ENCODE measurements around the gene CFAP43.

Gene CFAP43

GRCh38 chr10:104231784-104232612 lies at the start of gene CFAP43:
Gene CFAP43, minus strand, starts transcription at chr10:104232364. Its CDS starts 118 bp downstream, at chr10:104232246.
- peak; percentile 99 for DNase-seq

GRCh38 chr10:104281694-104282093 lies 49.5 kb upstream of the CFAP43 start:
- DNase-seq: no peak

DNA sequence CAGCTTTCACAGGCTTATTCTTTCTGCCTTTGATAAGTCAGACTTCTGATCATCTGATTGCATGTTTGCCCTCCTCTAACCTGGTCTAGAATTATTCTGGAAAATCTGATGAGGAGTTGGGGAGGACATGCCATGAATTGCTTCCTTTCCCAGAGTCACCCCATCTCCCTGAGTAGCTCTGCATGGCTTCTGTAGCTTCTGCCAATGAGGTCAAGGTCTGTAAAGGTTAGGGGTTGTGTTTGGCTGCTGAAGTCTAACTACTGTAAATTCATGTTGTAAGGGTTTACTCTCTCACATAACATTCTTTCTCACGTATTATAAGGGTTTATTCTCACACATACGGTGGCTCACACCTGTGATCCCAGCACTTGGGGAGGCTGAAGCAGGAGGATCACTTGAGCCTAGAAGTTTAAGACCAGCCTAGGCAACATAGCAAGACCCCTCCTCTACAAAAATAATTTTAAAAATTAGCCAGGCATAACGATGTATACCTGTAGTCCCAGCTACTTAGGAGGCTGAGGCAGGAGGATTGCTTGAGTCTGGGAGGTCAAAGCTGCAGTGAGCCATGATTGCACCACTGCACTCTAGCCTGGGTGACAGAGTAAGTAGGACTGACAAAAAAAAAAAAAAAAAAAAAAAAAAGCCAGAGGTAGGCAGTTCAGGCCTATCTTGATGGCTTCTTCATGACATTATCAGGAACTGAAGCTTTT lies 47.5 kb upstream of the CFAP43 start:
- DNase-seq: no peak

DNA sequence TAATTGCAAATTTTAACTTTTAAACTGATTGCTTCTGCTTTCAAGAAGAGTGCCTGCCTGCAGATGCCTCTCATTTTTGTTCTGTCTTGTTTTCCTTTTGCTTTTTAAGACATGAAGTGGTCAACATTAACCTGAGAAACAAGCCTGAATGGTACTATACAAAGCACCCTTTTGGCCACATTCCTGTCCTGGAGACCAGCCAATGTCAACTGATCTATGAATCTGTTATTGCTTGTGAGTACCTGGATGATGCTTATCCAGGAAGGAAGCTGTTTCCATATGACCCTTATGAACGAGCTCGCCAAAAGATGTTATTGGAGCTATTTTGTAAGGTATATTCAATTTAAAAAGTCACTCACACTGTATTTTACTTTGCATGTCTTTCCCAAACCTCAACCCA lies 45.6 kb upstream of the CFAP43 start:
- DNase-seq: no peak

- DNase-seq: no peak
These were observed 44.0 kb upstream of the CFAP43 start for GRCh38 chr10:104276192-104276591.

DNA sequence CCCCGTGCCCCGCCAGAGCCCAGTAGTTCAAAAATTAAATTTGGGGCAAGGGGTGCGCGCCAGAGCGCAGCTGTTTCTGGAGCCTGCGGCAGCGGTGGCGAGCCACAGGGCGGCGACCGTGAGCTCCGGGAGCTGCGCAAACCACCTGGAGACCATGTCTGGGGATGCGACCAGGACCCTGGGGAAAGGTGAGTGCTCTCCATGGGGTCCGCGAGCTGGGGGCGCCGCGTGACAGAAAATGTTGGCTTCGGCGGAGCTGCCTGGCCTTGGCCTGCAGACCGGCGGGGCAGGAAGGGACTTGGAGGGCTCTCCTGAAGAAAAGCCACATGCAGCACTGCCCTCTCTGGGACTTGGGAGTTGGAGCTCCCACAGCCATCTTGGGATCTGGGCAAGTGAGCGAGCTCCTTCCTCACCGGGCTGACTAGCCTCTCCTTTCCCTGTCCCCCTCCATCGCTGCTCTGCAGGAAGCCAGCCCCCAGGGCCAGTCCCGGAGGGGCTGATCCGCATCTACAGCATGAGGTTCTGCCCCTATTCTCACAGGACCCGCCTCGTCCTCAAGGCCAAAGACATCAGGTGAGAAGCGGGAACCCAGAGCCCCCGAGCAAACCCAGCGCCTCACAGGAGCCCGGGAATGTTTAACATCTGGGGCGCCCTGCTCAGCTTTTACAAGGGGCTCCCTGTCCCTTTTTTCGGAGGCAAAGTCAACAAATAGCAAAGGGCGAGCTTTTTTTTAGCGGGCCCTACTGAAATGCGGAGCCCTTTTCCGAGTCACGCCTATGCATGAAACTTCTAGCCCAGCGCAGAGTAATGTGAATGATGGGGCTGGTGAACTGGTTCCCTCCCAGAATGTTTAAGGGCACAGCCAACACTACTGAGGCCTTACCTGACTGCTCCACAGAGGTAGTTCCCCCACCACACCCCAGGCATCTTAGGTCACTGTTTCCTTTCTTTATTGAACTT lies 42.9 kb upstream of the CFAP43 start:
- peak; percentile 40 for DNase-seq

DNA sequence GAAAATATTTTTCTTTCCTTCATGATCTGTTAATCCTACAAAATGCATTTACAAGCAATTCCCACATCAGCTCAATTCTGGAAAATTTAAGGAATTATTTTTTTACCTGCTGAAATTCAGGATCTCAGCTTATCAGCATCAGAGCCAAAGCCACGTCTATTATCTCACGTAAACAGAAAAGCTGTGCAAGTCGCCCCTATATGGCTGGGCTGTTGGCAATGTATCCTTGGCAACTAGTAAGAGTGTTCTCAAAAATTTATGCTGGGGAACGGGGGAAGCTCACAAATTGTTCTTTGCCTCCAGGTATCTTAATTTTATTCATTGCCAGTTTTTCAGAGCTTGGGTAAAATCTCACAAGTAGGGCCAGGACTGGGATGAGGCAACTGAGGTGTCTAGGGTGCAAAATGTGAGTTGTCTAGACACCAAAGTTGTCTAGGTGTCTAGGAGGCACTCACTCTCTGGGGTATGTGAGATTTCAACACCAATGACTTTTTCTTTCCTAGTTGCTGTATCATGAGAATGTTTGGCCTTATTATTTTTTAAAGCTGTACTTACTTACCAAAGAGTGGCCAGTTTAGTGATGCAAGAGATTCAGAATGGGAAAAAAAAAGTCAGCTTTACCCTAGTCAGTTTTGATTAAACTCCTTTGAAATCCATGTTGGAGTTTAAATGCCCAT lies 41.9 kb upstream of the CFAP43 start:
- DNase-seq: no peak

- DNase-seq: no peak
These were observed 41.1 kb upstream of the CFAP43 start for GRCh38 chr10:104273286-104273685.

DNA sequence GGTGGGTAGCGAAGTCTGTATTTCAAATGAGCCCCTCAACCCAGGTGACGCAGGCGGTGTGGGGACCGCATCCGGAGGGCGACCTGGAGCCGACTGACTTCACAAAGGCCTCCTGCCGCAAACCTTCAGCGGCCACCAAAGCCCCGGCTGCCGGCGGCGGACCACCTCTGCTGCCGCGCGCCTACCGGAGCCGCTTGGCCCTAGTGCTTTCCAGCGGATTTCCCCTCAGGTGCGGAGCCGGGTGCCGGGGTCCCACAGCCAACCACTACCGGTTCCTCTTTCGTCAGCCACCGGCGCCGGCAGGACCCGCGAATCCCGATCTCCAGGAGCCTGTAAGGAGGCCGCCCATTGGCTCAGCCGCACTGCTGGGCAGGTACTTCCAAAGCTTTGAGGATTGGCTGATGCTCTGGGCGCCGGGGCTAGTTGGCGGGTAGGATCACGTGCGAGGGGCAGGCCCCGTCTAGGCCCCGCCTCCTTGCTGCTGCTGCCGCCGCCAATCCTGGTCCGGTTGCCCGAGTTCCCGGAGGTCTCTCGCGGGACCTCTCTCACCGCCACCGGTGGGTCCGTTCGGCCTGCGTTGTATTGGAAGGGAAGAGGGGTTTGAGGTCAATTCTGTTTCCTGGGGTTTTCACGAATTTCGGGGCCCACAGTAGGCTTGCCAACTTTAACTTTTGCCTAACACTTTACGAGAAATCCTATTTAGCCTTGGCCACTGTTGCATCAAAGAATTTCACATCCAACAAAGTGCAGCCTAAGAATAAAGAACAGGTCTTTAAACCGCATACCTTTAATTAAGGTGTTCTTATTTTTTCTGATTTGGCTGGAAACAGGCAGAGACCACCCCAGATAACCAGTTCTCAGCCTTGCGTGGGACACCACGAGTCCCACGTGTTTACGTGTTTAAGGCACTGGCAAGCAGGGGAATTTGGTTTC lies 36.8 kb upstream of the CFAP43 start, which contains the start of gene GSTO2:
GSTO2 (plus strand) TSS at position 472 of the 933 bp plus-strand sequence. CDS start 5,732 bp downstream, outside the sequence.
- DNase-seq: peak; percentile 99

DNA sequence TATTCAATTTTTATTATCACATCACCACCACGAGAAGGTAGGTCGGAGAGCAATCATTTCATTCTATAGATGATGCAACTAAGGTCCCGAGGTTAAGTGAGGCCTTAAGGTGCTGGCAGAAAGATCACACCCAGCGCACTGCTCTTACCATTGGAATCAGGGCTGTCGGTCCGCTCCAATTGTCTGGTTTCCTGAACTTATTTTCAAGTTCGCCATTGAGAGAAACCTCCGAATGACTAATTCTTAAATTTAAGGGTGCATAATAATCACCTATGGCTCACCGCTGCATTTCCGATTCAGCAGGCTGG lies 36.2 kb upstream of the CFAP43 start:
- DNase-seq: no peak

DNA sequence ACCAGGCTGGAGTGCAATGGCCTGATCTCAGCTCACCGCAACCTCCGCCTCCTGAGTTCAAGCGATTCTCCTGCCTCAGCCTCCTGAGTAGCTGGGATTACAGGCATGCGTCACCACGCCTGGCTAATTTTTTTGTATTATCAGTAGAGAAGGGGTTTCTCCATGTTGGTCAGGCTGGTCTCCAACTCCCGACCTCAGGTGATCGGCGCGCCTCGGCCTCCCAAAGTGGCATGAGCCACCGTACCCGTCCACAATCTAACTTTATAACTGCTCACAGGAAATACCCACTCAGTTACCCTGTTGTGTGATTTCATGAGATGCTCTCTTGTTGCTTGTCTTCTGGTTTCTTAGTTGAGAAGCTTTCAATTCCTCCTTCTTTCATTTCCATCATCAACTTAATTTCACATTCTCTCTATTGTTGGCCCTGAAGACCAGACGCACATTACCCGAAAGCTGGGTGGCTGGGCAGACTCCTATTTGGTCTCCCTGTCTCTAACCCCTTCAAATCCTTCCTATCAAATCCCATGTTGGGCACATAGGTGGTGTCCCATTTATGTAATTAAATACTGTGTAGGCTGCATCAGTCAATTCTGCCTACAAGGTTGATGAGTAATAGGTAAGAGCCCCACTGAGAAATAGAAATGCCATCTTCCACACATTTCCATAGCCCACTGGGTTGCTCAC lies 35.7 kb upstream of the CFAP43 start:
- no peak for DNase-seq

DNA sequence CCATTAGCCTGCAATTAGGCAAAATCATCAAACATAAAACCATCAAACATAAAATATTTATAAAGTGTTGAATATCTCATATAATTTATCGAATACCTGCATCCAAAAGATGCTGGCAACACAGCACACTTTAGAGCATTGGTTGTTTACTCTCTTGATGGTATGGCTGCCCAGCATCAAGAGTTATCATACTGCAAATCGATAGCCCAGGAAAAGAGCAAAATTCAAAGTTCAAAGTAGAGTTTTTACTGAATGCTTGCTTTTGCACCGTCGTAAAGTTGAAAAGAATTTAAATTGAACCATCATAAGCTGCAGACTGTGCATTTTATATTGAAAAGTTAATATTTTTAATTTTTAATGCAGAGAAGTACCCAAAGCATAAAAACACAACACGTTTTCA lies 32.6 kb upstream of the CFAP43 start:
- DNase-seq: no peak

DNA sequence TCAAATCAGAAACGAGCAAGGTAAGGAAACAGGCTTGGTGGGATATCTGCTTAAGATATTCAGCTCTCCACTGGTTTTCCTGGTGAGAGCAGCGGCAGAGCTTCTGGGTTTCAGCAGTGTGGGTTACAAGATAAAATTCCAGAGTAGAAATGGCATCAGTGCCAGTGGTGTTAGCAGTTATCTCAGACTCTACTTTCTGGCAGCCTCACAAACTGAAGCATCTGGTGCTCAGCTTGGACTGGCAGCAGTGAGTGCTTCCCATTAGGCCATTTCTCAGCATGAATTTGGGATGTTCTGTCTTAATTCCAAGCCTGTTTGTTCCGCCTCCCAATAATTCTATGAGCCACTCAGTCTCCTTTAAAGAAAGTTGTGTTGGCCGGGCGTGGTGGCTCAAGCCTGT lies 29.9 kb upstream of the CFAP43 start:
- no peak for DNase-seq

DNA sequence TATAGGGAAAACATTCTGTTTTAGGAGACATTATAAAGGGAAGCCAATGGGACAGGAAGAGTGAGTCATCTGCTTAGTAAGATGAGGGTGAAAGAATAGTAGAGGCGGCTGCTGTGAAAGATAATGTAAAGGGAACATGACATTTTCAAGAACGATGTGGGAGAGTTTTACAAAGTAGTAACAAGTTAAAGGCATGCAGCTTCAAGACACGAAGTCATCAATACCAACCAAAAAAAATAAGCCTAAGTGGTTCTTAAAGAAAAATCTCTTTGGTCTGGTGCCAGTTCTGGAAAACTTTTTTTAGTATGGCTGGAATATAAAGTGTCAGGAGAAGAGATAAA lies 28.6 kb upstream of the CFAP43 start:
- no peak for DNase-seq

DNA sequence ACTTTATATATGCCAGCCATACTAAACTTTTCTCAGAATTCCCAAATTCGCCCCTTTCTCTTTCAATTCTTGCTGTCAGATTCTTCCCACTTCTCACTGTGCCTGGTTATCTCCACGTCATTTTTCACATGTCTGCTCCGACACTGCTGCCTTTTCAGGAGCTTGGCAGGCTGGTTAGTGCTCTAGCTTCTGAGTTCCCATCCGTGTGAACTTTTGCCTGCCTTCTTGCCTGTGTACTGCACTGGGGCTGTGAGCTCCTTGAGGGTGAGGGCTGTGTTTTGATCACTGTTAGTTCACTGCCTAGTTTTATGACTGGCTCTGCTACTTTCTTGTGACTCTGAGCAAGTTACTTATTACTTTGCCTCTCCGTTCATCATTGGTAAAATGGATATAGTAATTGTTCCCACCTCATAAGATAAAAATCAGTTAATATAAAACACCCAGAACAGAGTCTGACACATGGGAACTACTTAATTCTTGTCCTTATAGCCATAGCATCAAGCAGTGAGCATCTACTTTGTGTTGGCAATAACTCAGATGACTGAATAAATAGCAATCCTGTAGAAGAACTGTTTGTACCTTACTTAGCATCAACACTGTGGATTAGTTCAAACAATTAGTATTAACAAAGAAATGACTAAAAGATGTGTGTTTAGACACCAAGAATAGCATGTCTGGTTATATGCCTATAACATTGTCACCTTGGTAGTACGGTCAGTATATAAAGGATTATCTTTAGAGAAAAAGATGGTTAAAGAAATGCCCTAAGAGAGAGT lies 28.0 kb upstream of the CFAP43 start:
- DNase-seq: no peak

GRCh38 chr10:104259456-104259855 lies 27.3 kb upstream of the CFAP43 start:
- DNase-seq: no peak

- no peak for DNase-seq
These were observed 26.0 kb upstream of the CFAP43 start for GRCh38 chr10:104258209-104258608.

DNA sequence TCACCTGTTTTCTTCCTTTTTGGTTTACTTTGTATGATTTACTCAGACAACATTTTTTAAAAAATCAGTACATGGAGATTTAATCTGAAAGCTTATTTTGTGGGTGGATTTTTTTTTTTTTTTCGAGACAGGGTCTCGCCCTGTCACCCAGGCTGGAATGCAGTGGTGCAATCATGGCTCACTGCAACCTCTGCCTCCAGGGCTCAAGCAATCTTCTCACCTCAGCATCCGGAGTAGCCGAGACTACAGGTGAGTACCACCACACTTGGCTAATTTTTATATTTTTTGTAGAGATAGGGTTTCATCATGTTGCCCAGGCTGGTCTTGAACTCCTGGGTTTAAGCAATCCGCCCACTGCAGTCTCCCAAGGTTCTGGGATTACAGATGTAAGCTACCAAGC lies 25.1 kb upstream of the CFAP43 start:
- DNase-seq: no peak

GRCh38 chr10:104256335-104256961 lies 24.3 kb upstream of the CFAP43 start:
- DNase-seq: peak; percentile 49
